Esophagus muscularis mucosa (tissue), 4 donors: ENCODE results near the gene TRAPPC12.

ENCODE experiments used
- CTCF ChIP-seq, 3 experiments: fragments of 200-600 bp in 2 of 3; fragments of 450-650 bp in 1 of 3; sonication (generic) in 2 of 3; IDR thresholded peaks; one replicate each; pipeline ENCODE4 v1.5.1; 2017 to 2019; ENCODE audit warnings: antibody characterized with exemption in 3 of 3, mild to moderate bottlenecking in 2 of 3, moderate library complexity in 1 of 3
- EP300 ChIP-seq: sonication (generic); formaldehyde crosslinking; IDR thresholded peaks from one replicate; pipeline ENCODE4 v1.6.1; 2017; ENCODE audit warnings: antibody characterized with exemption
- POLR2A ChIP-seq: fragments of 450-650 bp; IDR thresholded peaks from one replicate; pipeline ENCODE4 v1.6.1; 2017; ENCODE audit warnings: antibody characterized with exemption, moderate library complexity, mild to moderate bottlenecking, low read depth

- TF ChIP-seq CTCF (IDR thresholded peaks at IDR 0.05) (no peak), POLR2A (no peak), EP300 (no peak)
Measured at GRCh38 chr2:3492951-3493614, 113.6 kb downstream of the TRAPPC12 start.
